HL-60 (cell line): ENCODE results near the gene CD3G.
"Not testable (repeated sequence)": the region's sequence is repeated elsewhere in the genome, so short reads cannot be mapped to it uniquely, and the experiment has no call there.

Source experiments
- CTCF ChIP-seq: IDR thresholded peaks from one replicate; pipeline ENCODE4 v1.5.1; 2011; ENCODE audit warnings: low read length, control low read depth, inconsistent platforms; ENCODE audit not compliant: insufficient read depth
- GABPA ChIP-seq: IDR thresholded peaks from 2 replicates; pipeline ENCODE4 v1.6.1; 2012; ENCODE audit warnings: low read depth
- POLR2AphosphoS5 ChIP-seq: IDR thresholded peaks from 2 replicates; pipeline ENCODE4 v1.6.1; 2012; ENCODE audit warnings: low read depth
- SPI1 ChIP-seq: IDR thresholded peaks from 2 replicates; pipeline ENCODE4 v1.6.1; 2012; ENCODE audit warnings: low read depth, mild to moderate bottlenecking, borderline replicate concordance
- TF ChIP-seq, protein P1 (sequence below): IDR thresholded peaks from 2 replicates; pipeline ENCODE4 v1.6.1; 2012; ENCODE audit warnings: low read depth; ENCODE audit not compliant: insufficient replicate concordance

DNA sequence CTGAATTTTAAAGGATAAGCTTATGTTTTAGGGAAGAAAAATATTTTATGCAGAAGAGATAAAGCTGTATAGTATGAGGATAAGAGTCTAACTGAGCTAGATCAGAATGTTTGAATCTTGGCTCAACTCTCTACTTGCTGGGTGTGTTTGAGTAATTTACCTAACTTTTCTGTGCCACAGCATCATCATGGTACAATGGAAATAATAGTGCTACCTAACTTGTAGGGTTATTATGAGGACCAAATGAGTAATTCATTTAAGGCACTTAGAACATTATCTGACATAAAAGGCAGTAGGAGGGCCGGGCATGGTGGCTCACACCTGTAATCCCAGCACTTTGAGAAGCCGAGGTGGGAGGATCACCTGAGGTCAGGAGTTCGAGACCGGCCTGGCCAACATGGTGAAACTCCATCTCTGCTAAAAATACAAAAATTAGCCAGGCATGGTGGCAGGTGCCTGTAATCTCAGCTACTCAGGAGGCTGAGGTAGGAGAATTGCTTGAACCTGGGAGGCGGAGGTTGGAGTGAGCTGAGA lies 35.1 kb upstream of the CD3G start:
- not testable (repeated sequence) for TF ChIP-seq CTCF, POLR2AphosphoS5, SPI1, GABPA
- TF ChIP-seq, protein P1, sequence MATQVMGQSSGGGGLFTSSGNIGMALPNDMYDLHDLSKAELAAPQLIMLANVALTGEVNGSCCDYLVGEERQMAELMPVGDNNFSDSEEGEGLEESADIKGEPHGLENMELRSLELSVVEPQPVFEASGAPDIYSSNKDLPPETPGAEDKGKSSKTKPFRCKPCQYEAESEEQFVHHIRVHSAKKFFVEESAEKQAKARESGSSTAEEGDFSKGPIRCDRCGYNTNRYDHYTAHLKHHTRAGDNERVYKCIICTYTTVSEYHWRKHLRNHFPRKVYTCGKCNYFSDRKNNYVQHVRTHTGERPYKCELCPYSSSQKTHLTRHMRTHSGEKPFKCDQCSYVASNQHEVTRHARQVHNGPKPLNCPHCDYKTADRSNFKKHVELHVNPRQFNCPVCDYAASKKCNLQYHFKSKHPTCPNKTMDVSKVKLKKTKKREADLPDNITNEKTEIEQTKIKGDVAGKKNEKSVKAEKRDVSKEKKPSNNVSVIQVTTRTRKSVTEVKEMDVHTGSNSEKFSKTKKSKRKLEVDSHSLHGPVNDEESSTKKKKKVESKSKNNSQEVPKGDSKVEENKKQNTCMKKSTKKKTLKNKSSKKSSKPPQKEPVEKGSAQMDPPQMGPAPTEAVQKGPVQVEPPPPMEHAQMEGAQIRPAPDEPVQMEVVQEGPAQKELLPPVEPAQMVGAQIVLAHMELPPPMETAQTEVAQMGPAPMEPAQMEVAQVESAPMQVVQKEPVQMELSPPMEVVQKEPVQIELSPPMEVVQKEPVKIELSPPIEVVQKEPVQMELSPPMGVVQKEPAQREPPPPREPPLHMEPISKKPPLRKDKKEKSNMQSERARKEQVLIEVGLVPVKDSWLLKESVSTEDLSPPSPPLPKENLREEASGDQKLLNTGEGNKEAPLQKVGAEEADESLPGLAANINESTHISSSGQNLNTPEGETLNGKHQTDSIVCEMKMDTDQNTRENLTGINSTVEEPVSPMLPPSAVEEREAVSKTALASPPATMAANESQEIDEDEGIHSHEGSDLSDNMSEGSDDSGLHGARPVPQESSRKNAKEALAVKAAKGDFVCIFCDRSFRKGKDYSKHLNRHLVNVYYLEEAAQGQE = not testable (repeated sequence)
